Testis (tissue), 3 donors: ENCODE results near the gene GPR132. TPM values are rescaled to one million over a fixed set of nuclear protein-coding genes. Genes with fewer than 3 reads are reported as not detected.

ENCODE experiments used
- DNase-seq: peaks from one replicate; pipeline ENCODE4 v3.0.0-alpha.2; 2019
- H3K27ac ChIP-seq, 2 donors: fragments of 200-600 bp; sonication (generic); one replicate each; pipeline ENCODE4 v1.5.1; 2019
- H3K27me3 ChIP-seq: fragments of 200-600 bp; sonication (generic); one replicate; pipeline ENCODE4 v1.5.1; 2019
- H3K36me3 ChIP-seq: fragments of 200-600 bp; sonication (generic); one replicate; pipeline ENCODE4 v1.5.1; 2017; ENCODE audit warnings: low read depth; ENCODE audit errors: missing control alignments
- H3K4me1 ChIP-seq: fragments of 200-600 bp; sonication (generic); one replicate; pipeline ENCODE4 v1.5.1; 2019
- H3K4me3 ChIP-seq, 2 donors: fragments of 200-600 bp; sonication (generic); one replicate each; pipeline ENCODE4 v1.5.1; 2017 to 2019
- H3K9me3 ChIP-seq: fragments of 200-600 bp; sonication (generic); one replicate; pipeline ENCODE4 v1.5.1; 2017
- POLR2A ChIP-seq: fragments of 450-650 bp; IDR thresholded peaks from one replicate; pipeline ENCODE4 v1.6.1; 2017; ENCODE audit warnings: antibody characterized with exemption, mild to moderate bottlenecking, moderate library complexity
- WGBS, 2 donors: methylation state at CpG; one replicate each; pipeline ENCODE4 v1.1.5; 2018; 5-methylcytosine and 5-hydroxymethylcytosine counted together
- intact Hi-C: fragments of 100-400 bp; cut with DNase I; formaldehyde crosslinking; loops from one replicate; pipeline ENCODE4 v1.15.1; 2023; ENCODE audit warnings: low total_unique reads
- polyA plus RNA-seq: library from polyadenylated mRNA; stranded (reverse); fragments of 350-450 nt; fragmentation: Illumina TruSeq; extraction: RNeasy Lipid Tissue Mini Kit (QIAGEN cat#74804); gene quantifications from one replicate; pipeline ENCODE4 v1.2.3, GENCODE V29; 2014; ENCODE audit warnings: low read depth, low replicate concordance; ENCODE audit not compliant: insufficient read depth
- total RNA-seq, 2 donors: library from RNA; depleted of rRNA; stranded (reverse); fragments of >200 nt; gene quantifications; one replicate each; pipeline ENCODE4 v1.2.3, GENCODE V29; 2016
- TF ChIP-seq, protein P1 (sequence below), 3 experiments: fragments of 450-650 bp in 2 of 3; fragments of 200-600 bp in 1 of 3; sonication (generic) in 1 of 3; IDR thresholded peaks; one replicate each; pipeline ENCODE4 v1.5.1; 2016 to 2019; ENCODE audit warnings: antibody characterized with exemption in 3 of 3, mild to moderate bottlenecking in 2 of 3, moderate library complexity in 1 of 3

GPR132 gene
- total and polyA plus RNA-seq, 3 donors from 2014 or later, result 1.2 to 2.5 (median 2.0) TPM

DNA sequence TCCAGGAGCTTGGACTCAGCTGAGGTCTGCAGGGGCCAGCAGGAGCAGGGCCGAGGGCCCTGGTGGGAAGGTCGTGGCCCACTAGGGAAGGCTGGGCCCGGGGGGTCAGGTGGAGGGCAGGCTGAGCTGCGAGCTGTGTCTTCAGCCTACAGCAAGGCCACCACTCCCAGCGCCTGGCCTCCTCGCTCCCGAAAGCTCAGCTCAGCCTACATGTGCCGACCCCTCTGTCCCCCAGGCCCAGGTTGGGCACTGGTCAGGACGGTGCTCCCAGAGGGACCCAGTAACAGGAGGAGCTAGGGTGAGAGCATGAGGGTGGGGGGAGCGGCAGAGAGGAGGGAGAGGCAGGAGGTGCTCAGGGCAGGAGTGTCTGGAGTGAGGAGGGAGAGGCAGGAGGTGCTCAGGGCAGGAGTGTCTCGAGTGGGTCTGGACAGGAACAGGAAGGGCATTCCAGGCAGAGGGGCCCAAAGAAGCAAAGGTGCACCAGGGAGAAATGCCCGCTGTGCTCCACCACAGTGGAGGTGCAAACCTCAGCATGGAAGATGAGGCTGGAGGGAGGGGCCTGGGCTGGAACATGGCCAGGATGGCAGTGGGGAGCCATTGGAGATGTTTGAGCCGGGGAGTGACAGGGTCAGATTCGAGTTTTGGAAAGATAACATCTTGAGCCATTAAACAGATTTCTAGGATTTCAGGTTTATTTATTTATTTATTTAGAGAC is 29.1 kb upstream of the GPR132 start:
- peaks cover 32% of the 10 kb centered on the region for H3K4me1 ChIP-seq
- intact Hi-C loops, result loop anchor here (10.0 kb wide), 1 partner anchor 260 kb away; no protein-coding TSS in a partner anchor
- no peak for DNase-seq

DNA sequence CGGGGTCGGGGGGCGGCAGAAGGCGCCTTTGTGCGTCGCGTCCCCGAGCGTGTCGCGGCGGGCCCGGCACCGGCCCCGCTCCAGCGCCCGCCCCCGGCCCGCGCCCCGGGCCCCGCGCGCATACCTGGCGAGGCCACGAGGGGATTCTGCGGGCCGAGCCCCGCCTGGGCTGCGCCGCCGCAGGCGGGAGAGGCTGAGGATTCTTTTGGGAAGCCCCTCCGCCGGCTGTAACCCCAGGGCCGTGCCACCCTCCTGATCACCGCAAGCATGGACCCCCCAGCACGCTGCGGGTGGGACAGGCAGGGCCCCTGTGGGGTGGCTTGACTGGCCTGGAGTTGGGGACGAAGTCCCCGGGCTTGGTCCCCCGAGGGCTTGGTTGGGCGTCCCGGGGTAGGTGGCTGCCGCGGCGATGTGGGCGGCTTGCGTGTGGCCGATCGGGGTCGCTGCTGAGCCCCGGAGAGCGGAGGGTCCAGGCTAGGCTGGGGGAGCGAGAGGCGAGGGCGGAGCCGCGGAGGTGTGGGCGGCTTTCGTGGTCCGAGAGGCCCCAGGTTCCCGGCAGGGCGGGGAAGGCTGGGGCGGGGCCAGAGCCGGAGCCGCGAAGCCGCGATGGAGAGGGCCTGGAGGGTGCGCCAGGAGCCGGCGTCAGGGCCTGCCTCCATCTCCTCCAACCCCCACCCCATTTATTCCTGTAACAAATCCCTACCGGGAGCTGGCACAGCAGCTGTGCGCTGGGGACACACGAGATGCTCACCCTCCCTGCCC is 28.4 kb upstream of the GPR132 start:
- DNase-seq, result peak; percentile 67
- Histone ChIP-seq H3K27me3 (no peaks in the 10 kb centered on the region), H3K27ac (peak overlapping the region; percentile 32 to 77), H3K36me3 (no peaks in the 10 kb centered on the region), H3K9me3 (no peaks in the 10 kb centered on the region), H3K4me1 (peaks cover 32% of the 10 kb centered on the region), H3K4me3 (peak overlapping the region; percentile 65 to 71)
- TF ChIP-seq, protein P1, sequence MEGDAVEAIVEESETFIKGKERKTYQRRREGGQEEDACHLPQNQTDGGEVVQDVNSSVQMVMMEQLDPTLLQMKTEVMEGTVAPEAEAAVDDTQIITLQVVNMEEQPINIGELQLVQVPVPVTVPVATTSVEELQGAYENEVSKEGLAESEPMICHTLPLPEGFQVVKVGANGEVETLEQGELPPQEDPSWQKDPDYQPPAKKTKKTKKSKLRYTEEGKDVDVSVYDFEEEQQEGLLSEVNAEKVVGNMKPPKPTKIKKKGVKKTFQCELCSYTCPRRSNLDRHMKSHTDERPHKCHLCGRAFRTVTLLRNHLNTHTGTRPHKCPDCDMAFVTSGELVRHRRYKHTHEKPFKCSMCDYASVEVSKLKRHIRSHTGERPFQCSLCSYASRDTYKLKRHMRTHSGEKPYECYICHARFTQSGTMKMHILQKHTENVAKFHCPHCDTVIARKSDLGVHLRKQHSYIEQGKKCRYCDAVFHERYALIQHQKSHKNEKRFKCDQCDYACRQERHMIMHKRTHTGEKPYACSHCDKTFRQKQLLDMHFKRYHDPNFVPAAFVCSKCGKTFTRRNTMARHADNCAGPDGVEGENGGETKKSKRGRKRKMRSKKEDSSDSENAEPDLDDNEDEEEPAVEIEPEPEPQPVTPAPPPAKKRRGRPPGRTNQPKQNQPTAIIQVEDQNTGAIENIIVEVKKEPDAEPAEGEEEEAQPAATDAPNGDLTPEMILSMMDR (IDR thresholded peaks at IDR 0.05), result peak in 2 of 3 experiments; percentile 7 to 26
- no peak for TF ChIP-seq POLR2A
- intact Hi-C loops, result loop anchor here (10.0 kb wide), 1 partner anchor 261 kb away; no protein-coding TSS in a partner anchor
- 1% methylated on average over 15 to 52 of the region's 76 CpGs for WGBS, 2 donors

More for the DNA sequence above, 29.1 kb upstream of the GPR132 start:
- Histone ChIP-seq H3K4me3 (peak overlapping the region; percentile 65 to 71), H3K27me3 (no peaks in the 10 kb centered on the region), H3K27ac (no peak overlapping the region), H3K9me3 (no peaks in the 10 kb centered on the region), H3K36me3 (no peaks in the 10 kb centered on the region)
- TF ChIP-seq, protein P1 (IDR thresholded peaks at IDR 0.05), result no peak
- TF ChIP-seq POLR2A, result no peak
- 45 to 50% methylated on average over 9 to 14 of the region's 14 CpGs for WGBS, 2 donors

DNA sequence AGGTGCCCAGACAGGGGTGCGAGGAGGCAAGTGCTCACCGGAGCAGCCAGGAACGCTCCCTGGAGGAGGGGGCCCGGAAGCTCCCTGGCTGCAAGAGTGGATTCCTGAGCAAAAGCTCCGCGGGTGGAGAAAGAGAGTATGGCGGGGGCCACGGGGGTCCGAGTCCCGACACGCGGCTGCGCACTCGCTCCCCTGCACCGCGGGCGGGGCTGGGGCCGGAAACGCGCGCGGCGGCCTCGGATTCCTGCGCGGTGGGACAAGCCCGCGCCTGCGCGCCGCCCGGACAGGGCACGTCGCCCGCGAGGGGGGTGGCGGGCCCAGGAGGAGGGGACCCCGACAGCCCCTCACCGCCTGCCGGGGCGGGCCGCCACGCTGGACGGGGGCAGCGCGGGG is 27.8 kb upstream of the GPR132 start:
- H3K27me3 ChIP-seq, result no peaks in the 10 kb centered on the region
- H3K27ac ChIP-seq, result peak overlapping the region; percentile 59 to 77
- peaks cover 36% of the 10 kb centered on the region for H3K4me1 ChIP-seq
- no peaks in the 10 kb centered on the region for H3K36me3 ChIP-seq
- intact Hi-C loops, result loop anchor here (10.0 kb wide), 1 partner anchor 262 kb away; no protein-coding TSS in a partner anchor
- peak; percentile 71 for DNase-seq
- TF ChIP-seq POLR2A, result no peak
- TF ChIP-seq, protein P1 (IDR thresholded peaks at IDR 0.05), result no peak
- peak overlapping the region; percentile 60 to 65 for H3K4me3 ChIP-seq
- 2 to 3% methylated on average over 17 to 34 of the region's 46 CpGs for WGBS, 2 donors
- H3K9me3 ChIP-seq, result no peaks in the 10 kb centered on the region

DNA sequence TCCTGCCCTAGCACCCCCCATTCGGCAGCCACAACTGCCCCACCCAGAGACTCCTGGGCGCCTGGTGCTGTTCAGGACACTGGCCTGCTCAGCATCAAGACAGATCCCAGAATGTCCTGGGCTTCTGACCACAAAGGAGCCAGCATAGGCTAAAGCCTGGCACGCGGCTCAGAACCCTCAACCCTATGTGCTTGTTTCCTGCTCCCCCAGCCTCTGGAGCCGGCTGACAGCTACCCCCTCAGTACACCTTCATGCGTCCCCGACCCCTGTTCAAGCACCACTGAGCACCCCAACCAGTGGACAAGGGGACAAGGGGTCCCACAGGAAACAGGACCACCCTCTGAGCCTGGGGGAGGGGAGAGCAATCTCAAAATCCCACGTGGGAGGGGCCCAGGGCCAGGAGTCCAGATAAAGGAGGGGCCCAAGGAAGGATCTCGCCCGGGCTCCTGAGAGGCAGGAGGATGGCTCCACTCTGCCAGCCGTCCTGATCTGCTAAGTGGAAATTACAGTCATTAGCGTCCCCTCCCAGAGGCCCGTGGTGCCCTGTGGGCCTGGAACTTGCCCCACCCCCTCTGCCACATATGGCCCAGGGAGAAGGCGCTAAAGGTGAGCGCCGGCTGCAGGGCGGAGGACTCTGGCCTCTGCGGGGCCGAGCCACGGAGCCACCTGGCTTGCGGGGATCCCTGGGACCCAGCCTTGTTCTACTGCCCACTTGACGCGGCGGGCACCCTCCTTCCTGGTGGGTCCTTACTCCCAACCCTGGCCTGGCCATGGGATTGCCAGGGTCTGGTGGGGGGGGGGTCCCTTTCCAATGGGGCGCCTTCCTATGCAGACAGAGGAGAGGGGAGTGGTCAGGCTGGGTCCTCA is 27.2 kb upstream of the GPR132 start:
- Histone ChIP-seq H3K4me1 (peaks cover 40% of the 10 kb centered on the region), H3K4me3 (peak overlapping the region; percentile 60 to 65), H3K27me3 (no peaks in the 10 kb centered on the region), H3K9me3 (no peaks in the 10 kb centered on the region), H3K27ac (peak overlapping the region; percentile 59 to 77), H3K36me3 (no peaks in the 10 kb centered on the region)
- DNase-seq, result no peak
- intact Hi-C loops, result loop anchor here (10.0 kb wide), 1 partner anchor 262 kb away; no protein-coding TSS in a partner anchor
- TF ChIP-seq, protein P1 (IDR thresholded peaks at IDR 0.05), result no peak
- no peak for TF ChIP-seq POLR2A
- 40 to 48% methylated on average over 10 to 25 of the region's 25 CpGs for WGBS, 2 donors
